GM19328 (cell line): Measurements from ENCODE around the gene TNFAIP8L1.
"Not testable (repeated sequence)": the region's sequence is repeated elsewhere in the genome, so short reads cannot be mapped to it uniquely, and the experiment has no call there.

Source experiments
- ATAC-seq: cut with Tn5 transposase; IDR thresholded peaks from one replicate; pipeline ENCODE4 v1.9.1; 2021; ENCODE audit warnings: mild to moderate bottlenecking, moderate library complexity; ENCODE audit not compliant: unreplicated experiment

The TNFAIP8L1 gene

DNA sequence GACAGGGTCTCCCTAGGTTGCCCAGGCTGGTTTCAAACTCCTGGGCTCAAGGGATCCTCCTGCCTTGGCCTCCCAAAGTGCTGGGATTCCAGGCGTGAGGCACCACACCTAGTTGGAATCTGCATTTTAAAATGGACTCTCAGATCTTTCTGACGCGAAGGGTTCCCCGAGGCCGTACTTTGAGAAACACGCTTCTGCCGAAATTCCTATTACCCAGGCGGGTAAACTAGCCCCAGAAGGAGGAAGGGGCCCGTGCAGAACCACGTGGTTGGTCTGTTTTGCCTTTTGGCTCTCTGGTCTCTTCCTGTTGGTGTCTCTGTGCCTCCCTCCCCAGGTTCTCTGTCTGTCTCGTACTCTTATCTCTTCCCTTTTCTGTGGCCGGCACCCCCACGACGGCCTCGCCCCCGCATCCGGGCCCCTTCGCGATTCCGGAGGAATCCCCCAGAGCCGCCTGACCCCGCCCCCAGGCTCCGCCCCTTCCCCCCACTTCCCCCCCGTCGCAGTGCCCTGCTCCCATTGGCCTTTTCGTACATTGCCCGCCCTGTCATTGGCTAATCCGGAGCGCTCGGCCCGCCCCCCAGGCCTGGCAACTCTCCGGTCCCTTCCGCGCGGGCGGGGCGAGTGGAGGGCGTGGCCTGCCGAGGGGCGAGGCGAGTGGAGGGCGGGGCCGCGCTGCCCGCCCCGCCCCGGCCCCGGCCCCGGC lies at the start of gene TNFAIP8L1:
Gene TNFAIP8L1, plus strand, starts transcription at position 689 of the 703 bp plus-strand sequence. CDS start 12,354 bp downstream, outside the sequence.
- peak; percentile 89 for ATAC-seq

DNA sequence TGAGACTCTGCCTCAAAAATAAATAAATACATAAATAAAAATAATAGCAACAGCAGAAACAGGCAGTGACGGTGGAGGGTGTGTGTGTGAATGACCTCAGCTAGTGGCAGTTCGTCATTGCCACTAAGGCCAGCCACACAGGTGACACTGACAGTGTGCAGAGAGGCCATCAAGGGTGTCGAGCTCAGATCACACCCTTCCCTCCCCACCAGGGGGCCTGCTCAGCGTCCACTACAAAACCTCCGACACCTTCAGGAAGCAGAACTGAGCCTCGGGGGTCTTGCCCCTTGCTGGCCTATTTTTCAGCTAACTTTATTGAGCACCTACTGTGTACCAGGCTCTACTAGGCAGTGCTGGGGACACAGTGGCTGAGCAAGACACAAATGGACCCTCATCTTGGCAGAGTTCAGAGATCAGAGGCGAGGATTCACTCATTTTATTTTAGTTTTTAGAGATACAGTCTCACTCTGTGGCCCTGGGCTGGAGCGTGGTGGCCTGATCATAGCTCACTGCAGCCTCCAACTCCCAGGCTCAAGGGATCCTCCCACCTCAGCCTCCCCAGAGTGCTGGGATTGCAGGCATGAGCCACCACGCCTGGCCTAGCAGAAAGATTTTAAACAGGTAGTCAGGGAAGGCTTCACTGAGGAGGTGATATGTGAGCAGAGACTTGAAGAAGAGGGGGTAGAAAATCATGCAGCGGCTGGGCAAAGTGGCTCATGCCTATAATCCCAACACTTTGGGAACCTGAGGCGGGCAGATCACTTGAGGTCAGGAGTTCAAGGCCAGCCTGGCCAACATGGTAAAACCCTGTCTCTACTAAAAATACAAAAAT lies 49.5 kb upstream of the TNFAIP8L1 start:
- no peak for ATAC-seq

DNA sequence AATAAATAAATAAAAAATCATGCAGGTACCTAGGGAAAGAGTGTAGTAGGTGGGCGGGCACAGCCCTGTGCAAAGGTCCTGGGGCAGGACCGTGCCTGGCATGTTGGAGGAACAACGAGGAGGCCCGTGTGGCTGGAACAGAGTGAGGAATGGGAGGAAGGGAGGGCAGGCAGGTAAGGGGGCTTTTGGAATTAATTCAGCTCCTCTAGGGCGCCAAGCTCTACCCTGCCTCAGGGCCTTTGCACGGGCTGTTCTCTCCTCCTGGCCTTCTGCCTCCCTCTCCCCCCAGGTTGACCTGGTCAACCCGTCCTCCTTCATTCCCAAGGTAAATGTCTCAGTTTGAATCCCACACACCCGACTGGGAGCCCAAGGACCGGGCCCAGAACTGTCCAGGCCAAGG lies 48.8 kb upstream of the TNFAIP8L1 start:
- no peak for ATAC-seq

DNA sequence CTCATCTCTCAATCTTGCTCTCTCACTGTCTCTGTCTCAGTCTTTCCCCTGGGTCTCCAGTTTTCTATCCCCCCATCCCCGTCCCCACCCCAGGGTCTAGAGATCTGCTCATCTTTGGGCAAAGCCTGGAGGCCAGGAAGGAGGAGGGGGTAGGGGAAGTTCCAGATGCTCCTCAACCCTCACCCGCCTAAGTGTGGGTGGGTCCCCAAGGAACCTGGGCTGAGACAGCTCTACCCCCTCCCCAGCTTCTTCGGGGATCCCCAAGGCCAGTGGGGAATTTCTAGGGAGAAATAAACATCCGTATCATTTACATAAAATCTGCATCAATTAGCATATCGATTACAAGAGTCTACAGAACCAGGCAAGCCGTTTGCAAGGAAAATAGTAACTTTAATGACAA lies 48.0 kb upstream of the TNFAIP8L1 start:
- ATAC-seq, result no peak

DNA sequence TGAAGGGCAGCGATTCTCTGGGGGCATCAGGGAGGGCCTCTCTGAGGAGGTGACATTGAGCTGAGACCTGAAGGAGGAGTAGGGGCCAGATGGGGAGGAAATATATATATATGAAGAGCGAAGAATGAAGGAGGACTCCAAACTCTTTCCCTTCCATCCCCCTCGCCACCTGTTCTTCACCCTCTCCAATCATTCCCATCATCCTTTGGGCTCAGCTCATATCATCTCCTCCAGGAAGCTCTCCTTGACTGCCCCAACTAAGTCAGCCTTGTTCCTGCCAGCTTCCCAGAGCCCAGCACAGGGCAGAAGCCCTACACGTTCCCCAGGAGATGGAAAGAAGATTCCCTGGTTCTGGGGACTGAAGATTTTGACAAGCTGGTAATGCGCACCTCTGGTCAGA lies 46.9 kb upstream of the TNFAIP8L1 start:
- ATAC-seq, result no peak

DNA sequence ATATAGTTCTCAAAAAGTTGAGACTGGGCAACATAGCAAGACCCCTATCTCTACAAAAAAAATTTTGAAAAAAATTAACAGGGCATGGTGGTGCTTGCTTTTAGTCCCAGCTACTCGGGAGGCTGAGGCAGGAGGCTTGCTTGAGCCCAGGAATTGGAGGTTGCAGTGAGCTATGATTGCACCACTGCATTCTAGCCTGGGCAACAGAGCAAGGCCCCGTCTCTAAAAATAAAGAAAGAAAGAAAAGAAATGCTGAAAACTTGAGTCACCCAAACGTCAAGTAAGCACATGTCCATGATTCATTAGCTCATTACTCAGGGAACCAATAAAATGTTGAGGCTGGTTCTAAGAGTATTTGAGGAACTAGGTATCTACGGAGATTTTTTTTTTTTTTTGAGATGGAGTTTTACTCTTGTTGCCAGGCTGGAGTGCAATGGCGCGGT lies 45.9 kb upstream of the TNFAIP8L1 start:
- ATAC-seq, result no peak

DNA sequence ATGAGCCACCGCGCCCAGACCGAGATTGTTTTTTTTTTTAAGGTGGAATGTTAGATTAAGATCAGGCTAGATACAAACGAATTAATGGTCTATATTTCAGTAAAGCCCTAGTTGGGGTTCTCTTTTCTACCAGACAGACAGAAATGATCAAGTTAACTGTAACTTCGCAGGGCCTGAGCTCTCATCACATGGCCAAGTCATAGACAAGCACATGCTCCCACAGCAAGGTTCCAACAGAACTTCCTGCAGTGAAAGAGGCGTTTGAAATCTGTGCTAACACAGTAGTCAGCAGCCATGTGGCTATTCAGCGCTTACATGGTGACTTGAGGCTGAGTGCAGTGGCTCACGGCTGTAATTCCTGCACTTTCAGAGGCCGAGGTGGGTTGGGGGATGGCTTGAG lies 45.1 kb upstream of the TNFAIP8L1 start:
- no peak for ATAC-seq

DNA sequence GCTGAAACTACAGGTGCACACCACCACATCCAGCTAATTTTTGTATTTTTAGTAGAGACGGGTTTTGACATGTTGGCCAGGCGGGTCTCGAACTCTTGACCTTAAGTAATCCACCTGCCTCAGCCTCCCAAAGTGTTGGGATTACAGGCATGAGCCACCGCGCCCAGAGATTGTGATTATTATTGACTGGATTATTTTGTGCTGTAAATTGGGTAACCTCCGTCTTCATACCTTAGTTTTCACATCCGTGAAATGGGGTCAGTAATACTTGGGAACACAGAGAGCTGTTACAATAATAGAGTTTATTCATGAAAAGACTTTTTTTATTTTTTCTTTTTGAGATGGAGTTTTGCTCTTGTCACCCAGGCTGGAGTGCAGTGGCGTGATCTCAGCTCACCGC lies 44.2 kb upstream of the TNFAIP8L1 start:
- ATAC-seq, result not testable (repeated sequence)

DNA sequence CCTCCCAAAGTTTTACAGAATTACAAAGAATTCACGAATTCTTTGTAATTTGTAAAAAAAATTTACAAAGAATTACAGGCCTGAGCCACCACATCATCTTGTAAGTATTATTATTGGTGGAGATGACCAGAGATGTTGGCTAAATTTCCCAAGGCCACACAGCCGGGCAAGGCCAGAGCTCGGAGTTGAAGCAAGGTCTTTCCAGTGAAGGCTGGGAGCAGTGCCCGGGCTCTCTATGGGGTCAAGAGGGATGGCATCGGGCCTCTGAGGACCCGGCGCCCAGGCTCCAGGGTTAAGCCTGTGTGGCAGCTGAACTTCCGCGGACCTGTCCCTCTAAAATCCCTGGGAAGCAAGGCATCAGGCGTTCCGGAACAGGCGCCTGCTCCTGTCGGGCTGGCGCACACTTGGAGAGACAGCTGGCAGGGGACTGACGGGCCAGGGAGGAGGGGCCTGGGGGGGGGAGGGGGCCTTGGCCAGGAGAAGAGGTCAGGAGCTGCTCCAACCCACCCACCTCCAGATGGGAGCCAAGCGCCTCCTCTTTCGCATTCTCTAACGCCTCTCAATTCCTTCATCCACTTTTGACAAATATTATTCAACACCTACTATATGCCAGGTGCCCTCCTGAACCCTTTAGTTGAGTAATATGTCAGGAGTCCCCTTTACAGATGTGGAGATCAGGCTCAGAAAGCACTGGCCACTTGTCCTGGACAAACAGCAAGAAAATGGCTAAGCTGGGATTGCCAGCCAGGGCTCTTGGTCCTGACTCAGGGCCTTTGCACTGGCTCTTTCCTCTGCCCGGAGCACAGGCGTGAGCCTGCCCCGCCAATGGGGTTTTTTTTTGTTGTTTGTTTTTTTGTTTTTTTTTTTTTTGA lies 43.0 kb upstream of the TNFAIP8L1 start:
- ATAC-seq, result no peak

DNA sequence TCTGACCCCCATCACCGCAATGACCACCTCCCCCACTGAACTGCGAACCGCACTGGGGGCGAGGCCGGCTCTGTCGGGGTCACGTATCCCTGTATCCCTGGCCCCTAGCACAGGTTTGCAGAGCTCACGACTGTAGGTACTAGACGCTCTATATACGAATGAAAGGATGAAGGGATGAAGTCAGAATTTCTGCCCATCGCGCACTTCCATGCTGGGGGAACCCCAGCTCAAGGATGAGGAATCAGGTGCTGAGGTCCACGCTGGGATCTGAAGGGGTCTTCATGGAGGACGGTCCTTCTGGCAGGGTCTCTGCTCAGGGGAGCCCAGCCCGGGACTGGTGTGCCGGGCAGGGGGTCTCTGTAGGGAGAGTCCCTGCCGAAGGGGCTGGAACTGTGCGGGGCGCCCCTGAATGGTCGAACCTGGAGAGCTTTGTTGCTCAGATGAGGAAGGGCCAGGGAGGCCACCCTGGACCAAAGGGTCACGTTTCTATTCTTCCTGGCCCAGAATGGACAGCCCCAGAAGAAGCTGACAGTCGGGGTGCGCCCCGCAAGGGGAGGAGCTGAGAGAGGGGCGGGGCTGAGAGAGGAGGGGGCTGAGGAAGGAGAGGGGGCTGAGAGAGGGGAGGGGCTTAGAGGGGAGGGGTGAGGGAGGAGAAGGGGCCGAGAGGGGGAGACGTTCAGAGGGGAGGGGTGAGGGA lies 41.9 kb upstream of the TNFAIP8L1 start:
- no peak for ATAC-seq

DNA sequence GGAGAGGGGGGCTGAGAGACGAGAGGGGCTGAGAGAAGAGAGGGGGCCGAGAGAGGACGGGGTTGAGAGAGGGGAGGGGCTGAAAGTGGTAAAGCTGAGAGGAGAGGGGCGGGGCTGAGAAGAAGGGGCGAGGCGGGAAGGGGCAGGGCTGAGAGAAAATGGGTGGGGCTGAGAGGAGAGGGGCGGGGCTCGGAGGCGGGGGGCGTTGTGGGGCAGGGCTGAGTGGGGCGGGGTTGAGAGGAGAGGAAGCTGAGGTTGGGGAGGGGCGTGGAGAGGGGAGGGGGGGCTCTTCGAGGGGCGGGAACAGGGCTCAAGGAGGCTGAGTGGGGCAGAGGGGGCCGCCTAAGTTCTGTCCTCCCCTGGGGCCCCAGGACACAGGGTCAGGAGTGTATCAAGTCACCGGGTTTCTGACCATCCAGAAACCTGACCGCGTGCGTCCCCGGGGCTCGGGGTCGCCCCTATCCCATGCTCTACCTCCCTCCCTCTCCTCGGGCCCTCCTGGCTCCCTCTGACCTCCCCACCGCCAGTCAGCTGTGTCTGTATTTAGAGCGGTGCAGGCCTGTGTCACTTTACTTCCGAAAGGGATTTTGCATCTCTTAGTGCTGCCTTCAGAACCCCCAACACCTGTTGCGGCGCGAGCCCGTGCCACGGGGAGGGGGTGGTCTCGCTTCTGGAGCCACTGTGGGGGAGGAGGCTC lies 41.2 kb upstream of the TNFAIP8L1 start:
- ATAC-seq, result no peak

DNA sequence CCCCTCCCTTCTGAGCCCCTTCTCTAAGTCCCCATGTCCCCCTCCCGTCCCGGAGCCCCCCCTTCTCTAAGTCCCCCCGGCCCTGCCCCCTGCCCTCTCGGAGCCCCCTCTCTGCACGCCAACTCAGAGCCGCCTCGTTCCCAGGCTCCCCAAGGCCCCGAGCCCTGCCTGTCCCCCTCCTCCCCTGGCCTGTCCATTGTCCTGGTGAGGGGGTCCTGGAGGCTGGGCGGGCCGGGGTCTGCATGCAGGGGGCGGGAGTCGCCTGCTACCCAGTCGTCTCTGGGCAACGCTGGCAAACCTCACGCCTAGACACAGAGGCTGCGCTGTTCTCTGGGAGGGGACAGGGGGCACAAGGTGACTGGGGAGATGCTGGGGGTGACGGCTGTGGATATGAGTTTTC lies 40.6 kb upstream of the TNFAIP8L1 start:
- no peak for ATAC-seq

DNA sequence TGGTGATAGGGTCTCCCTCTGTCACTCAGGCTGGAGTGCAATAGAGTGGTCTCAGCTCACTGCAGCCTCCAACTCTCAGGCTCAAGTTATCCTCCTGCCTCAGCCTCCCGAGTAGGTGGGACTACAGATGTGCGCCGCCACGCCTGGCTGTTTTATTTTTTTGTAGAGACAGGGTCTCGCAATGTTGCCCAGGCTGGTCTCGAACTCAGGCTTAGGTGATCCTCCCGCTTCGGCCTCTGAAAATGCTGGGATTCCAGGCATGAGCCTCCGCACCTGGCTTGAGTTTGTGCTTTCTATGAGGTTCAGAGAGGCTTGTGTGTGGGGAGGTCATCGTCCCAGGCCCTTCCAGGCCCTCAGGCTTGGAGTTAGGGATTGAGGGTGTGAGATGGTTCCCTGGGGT lies 39.2 kb upstream of the TNFAIP8L1 start:
- ATAC-seq, result no peak

DNA sequence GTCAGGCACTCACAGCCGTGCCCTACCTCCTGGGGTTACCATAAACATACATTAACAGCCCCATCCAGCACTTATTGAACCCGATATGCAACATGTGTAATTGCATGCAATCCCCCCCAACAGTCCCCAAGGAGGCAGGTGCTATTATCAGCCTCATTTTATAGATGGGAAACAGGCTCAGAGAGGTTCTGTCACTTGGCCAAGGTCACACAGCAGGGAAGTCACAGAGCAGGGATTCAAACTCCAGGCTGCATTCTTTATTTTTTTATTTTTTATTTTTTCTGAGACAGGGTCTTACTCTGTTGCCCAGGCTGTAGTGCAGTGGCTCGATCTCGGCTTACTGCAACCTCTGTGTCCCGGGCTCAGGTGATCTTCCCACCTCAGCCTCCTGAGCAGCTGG lies 38.4 kb upstream of the TNFAIP8L1 start:
- ATAC-seq, result no peak

DNA sequence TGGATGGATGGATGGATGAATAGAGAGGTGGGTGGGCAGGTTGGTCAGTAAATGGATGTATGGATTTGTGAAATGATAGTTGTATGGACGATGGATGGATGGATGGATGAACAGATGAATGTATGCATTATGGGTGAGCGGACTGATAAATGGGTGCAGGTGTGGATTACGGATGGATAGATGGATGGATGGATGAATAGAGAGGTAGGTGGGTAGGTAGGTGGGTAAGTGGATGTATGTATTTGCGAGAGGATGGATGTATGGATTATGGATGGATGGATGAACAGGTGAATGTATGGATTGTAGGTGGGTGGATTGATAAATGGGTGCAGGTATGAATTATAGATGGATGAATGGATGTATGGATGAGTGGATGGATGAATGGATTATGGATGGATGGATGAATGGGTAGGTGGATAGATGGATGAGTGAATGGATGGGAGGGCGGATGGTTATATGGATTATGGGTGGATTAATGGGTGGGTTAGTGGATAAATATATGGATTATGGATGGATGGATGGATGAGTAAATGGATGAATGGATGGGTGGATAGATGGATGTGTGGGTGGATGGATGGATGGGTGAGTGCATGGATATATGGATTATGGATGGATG lies 37.0 kb upstream of the TNFAIP8L1 start:
- no peak for ATAC-seq

DNA sequence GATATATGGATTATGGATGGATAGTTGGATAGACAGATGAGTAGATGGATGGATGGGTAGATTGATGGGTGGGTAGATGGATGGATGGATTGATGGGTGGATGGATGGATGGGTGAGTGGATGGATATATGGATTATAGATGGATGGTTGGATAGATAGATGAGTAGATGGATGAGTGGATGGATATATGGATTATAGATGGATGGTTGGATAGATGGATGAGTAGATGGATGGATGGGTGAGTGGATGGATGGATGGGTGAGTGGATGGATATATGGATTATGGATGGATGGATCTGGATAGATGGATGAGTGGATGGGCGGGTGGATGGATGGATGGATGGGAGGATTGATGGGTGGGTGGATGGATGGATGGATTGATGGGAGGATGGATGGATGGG lies 36.4 kb upstream of the TNFAIP8L1 start:
- no peak for ATAC-seq

DNA sequence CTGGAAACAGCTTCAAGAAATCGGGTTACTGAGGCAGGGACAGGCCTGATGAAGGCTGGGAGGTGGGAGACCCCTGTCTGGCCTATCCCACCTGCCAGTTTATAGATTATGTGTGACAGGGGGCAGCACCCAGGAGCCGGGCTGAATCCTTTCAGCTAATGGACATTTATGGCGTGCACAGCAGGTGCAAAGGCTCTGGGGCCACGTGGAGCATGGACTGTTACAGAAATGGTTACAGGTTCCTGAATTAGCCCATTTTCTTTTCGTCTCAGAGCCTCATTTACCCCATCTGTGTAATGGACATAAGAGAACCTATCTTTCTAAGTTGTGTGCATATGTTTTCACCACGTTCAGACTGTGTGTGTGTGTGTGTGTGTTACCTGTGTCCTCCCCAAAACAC lies 34.4 kb upstream of the TNFAIP8L1 start:
- ATAC-seq, result no peak

DNA sequence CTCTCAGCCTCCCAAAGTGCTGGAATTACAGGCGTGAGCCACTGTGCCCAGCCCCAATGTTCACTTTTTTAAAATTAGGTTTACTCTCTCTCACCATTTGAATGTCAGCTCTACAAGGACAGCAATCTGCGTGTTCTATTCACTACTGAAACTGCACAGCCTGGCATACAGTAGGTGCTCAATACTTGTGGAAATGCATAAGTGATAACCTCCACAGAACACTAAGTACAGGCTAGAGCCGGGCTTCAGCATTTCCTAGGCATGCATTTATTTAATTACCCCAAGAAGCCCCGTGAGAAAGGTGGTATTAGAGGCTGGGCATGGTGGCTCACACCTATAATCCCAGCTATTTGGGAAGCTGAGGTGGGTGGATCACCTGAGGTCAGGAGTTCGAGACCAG lies 33.1 kb upstream of the TNFAIP8L1 start:
- no peak for ATAC-seq

DNA sequence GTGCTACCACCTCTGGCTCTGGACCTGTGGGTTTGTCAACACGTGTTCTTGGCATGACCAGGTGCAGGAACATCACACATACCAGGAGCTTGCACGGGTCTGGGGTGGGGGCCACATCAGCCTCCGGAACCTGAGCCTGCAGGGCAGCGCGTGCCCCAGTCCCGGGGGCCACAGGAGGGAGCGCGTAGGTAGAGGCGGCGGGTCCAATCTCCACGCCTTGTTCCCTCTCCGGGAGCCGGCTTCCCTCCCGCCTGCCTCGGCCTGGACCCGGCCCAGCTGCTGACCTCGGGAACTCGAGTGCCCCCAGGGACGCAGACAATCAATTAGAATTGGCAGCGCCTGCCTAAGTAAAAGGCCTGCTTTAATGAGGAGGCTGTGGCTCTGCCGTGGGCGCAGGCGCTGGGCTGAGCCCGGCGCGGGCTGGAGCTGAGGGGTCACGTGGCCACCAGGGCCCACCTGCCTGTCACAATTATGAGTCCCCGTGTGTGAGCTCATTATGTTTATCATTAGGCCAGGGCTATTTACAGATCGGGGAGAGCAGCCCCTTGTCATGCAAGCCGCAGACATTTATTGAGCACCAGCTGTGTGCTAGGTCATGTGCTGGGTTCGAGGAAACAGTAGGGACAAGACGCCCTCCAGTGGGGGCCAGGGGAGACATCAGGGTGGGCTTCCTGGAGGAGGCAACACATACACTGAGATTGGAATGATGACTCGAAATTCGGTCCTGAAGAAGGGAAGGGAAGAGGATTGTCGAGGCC lies 32.2 kb upstream of the TNFAIP8L1 start:
- ATAC-seq, result no peak
